Peyer's patch (tissue), 4 donors: ENCODE results near the gene SIMC1.

Experiments used
- CTCF ChIP-seq, 6 experiments: fragments of 450-650 bp in 4 of 6; fragments of 200-600 bp in 2 of 6; sonication (generic) in 1 of 6; IDR thresholded peaks; one replicate each; pipeline ENCODE4 v1.5.1; 2017 to 2019; ENCODE audit warnings: antibody characterized with exemption in 6 of 6, mild to moderate bottlenecking in 3 of 6, moderate library complexity in 1 of 6
- POLR2A ChIP-seq, 2 donors: fragments of 450-650 bp; IDR thresholded peaks; one replicate each; pipeline ENCODE4 v1.5.1; 2017; ENCODE audit warnings: antibody characterized with exemption in 2 of 2, mild to moderate bottlenecking in 2 of 2, moderate library complexity in 2 of 2

- TF ChIP-seq CTCF (IDR thresholded peaks at IDR 0.05): no peak
- TF ChIP-seq POLR2A (IDR thresholded peaks at IDR 0.05): no peak
These were observed 99.7 kb downstream of the SIMC1 start for GRCh38 chr5:176337913-176338312.
